Measurements from ENCODE around the gene TBC1D19. TPM values are rescaled to one million over a fixed set of nuclear protein-coding genes. Genes with fewer than 3 reads are reported as not detected.

TBC1D19 gene
- total and polyA plus RNA-seq, 3 experiments from 2014 or later: 4.4 to 6.3 (median 5.1) TPM

GRCh38 chr4:26726655-26727387 lies 142.9 kb downstream of the TBC1D19 start:
- no peak overlapping the region for H3K27ac Mint-ChIP-seq
- Histone ChIP-seq H3K4me3 (ENCODE audit: low read length) (no peak overlapping the region), H3K27ac (ENCODE audit: low read depth, low read length) (no peak overlapping the region), H3K4me1 (ENCODE audit: insufficient read depth, low read length) (peaks cover 17% of the 10 kb centered on the region), H3K9me3 (ENCODE audit: low read length) (no peaks in the 10 kb centered on the region), H3K27me3 (ENCODE audit: insufficient read depth, low read length, poor library complexity, severe bottlenecking) (no peaks in the 10 kb centered on the region), H3K36me3 (ENCODE audit: insufficient read depth, low read length) (no peaks in the 10 kb centered on the region)
- no peak for DNase-seq
- ChIA-PET POLR2A (no interaction called here), CTCF (no interaction called here)
- H3K27me3 Mint-ChIP-seq: no peaks in the 10 kb centered on the region
- H3K36me3 Mint-ChIP-seq: peaks cover 10 to 25% (median 21%) of the 10 kb centered on the region in 3 donors
- H3K9me3 Mint-ChIP-seq: no peaks in the 10 kb centered on the region
- H3K4me1 Mint-ChIP-seq: peaks cover 26 to 30% (median 29%) of the 10 kb centered on the region in 3 donors
- H3K4me3 Mint-ChIP-seq: no peak overlapping the region

- H3K27ac ChIP-seq (ENCODE audit: low read depth, low read length): no peak overlapping the region
- CTCF ChIA-PET: no interaction called here
- peaks cover 22 to 26% (median 26%) of the 10 kb centered on the region in 3 donors for H3K4me1 Mint-ChIP-seq
- no peaks in the 10 kb centered on the region for H3K27me3 Mint-ChIP-seq
- no peak for DNase-seq
- H3K4me3 Mint-ChIP-seq: no peak overlapping the region
- no peak overlapping the region for H3K27ac Mint-ChIP-seq
- H3K36me3 Mint-ChIP-seq: peaks cover 10 to 27% (median 24%) of the 10 kb centered on the region in 3 donors
- POLR2A ChIA-PET: no interaction called here
- H3K4me3 ChIP-seq (ENCODE audit: low read length): no peak overlapping the region
- no peaks in the 10 kb centered on the region for H3K36me3 ChIP-seq (ENCODE audit: insufficient read depth, low read length)
- no peaks in the 10 kb centered on the region for H3K9me3 Mint-ChIP-seq
- H3K9me3 ChIP-seq (ENCODE audit: low read length): no peaks in the 10 kb centered on the region
- peaks cover 17% of the 10 kb centered on the region for H3K4me1 ChIP-seq (ENCODE audit: insufficient read depth, low read length)
- no peaks in the 10 kb centered on the region for H3K27me3 ChIP-seq (ENCODE audit: insufficient read depth, low read length, poor library complexity, severe bottlenecking)
These were observed 144.0 kb downstream of the TBC1D19 start for GRCh38 chr4:26727844-26728243.

DNA sequence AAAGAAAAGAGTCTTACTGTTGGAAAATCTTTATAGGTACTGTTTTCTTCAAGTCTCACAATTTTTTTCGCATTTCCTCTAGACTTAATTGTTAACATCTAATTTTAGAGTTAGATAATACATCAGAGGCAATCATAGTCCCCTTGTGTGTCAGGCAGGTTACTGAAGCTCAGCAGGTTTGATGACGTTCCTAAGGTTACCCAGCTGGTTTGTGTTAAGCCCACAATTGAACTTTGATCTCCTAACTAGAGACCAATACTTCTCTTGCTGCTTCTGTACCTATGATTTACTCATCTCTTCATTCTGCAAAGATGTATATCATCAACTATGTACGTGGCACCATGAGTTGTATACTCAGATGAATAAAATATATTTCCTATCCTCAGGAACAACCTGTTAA lies 145.1 kb downstream of the TBC1D19 start:
- peaks cover 10 to 27% (median 24%) of the 10 kb centered on the region in 3 donors for H3K36me3 Mint-ChIP-seq
- H3K27me3 Mint-ChIP-seq: no peaks in the 10 kb centered on the region
- peaks cover 10 to 15% (median 14%) of the 10 kb centered on the region in 3 donors for H3K4me1 Mint-ChIP-seq
- H3K27ac ChIP-seq (ENCODE audit: low read depth, low read length): no peak overlapping the region
- no peaks in the 10 kb centered on the region for H3K9me3 ChIP-seq (ENCODE audit: low read length)
- no peak overlapping the region for H3K4me3 Mint-ChIP-seq
- ChIA-PET POLR2A (no interaction called here), CTCF (no interaction called here)
- peaks cover 9% of the 10 kb centered on the region for H3K4me1 ChIP-seq (ENCODE audit: insufficient read depth, low read length)
- no peaks in the 10 kb centered on the region for H3K9me3 Mint-ChIP-seq
- H3K27ac Mint-ChIP-seq: no peak overlapping the region
- DNase-seq: no peak
- H3K27me3 ChIP-seq (ENCODE audit: insufficient read depth, low read length, poor library complexity, severe bottlenecking): no peaks in the 10 kb centered on the region
- no peak overlapping the region for H3K4me3 ChIP-seq (ENCODE audit: low read length)
- H3K36me3 ChIP-seq (ENCODE audit: insufficient read depth, low read length): no peaks in the 10 kb centered on the region

- H3K9me3 Mint-ChIP-seq: no peaks in the 10 kb centered on the region
- H3K36me3 ChIP-seq (ENCODE audit: insufficient read depth, low read length): no peaks in the 10 kb centered on the region
- no peak for DNase-seq
- peaks cover 10 to 27% (median 24%) of the 10 kb centered on the region in 3 donors for H3K36me3 Mint-ChIP-seq
- POLR2A ChIA-PET: no interaction called here
- H3K4me3 ChIP-seq (ENCODE audit: low read length): no peak overlapping the region
- H3K27me3 ChIP-seq (ENCODE audit: insufficient read depth, low read length, poor library complexity, severe bottlenecking): no peaks in the 10 kb centered on the region
- H3K27ac Mint-ChIP-seq: no peak overlapping the region
- no peaks in the 10 kb centered on the region for H3K9me3 ChIP-seq (ENCODE audit: low read length)
- peaks cover 7 to 12% (median 12%) of the 10 kb centered on the region in 3 donors for H3K4me1 Mint-ChIP-seq
- H3K4me1 ChIP-seq (ENCODE audit: insufficient read depth, low read length): peaks cover 6% of the 10 kb centered on the region
- H3K27ac ChIP-seq (ENCODE audit: low read depth, low read length): no peak overlapping the region
- no peaks in the 10 kb centered on the region for H3K27me3 Mint-ChIP-seq
- no peak overlapping the region for H3K4me3 Mint-ChIP-seq
- CTCF ChIA-PET: no interaction called here
These were observed 145.7 kb downstream of the TBC1D19 start for GRCh38 chr4:26729547-26729946.

DNA sequence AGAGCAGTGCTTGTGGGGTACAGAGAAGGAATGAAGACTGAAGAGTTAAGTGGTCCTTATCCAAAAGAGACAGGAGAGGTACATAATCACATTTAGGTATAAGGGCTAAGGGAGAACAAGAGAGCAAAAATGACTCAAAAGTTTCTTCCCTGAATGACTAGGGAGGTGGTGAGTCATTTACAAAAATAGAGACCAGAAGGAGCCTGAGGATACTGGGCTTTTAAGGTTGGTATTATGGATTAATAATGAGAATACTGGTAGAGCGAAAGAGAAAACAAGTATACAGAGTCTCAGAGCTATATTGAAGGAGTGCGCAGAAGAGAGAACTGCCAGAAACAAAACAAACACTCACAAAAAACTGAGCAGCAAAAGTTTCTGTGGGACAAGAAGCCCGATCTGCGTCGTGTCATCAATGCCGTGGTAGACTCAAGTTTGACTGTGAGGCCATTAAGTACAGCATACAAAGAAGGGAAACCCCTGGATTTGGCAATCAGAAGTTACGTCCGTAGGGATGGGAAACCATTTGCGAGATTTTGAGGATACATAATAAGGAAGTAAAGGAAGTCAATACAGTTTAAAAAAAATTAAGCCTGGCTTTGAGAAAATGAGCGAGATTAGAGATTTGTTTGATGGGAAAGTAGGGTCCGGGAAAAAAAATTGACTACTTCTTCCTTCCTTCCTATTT lies 147.6 kb downstream of the TBC1D19 start:
- no peaks in the 10 kb centered on the region for H3K9me3 ChIP-seq (ENCODE audit: low read length)
- peaks cover 5 to 19% (median 12%) of the 10 kb centered on the region in 3 donors for H3K36me3 Mint-ChIP-seq
- H3K4me1 Mint-ChIP-seq: no peaks in the 10 kb centered on the region
- no peaks in the 10 kb centered on the region for H3K36me3 ChIP-seq (ENCODE audit: insufficient read depth, low read length)
- H3K4me1 ChIP-seq (ENCODE audit: insufficient read depth, low read length): no peaks in the 10 kb centered on the region
- no peak overlapping the region for H3K4me3 Mint-ChIP-seq
- H3K4me3 ChIP-seq (ENCODE audit: low read length): no peak overlapping the region
- ChIA-PET CTCF (no interaction called here), POLR2A (no interaction called here)
- DNase-seq: no peak
- no peaks in the 10 kb centered on the region for H3K27me3 ChIP-seq (ENCODE audit: insufficient read depth, low read length, poor library complexity, severe bottlenecking)
- no peak overlapping the region for H3K27ac ChIP-seq (ENCODE audit: low read depth, low read length)
- H3K27me3 Mint-ChIP-seq: no peaks in the 10 kb centered on the region
- peak overlapping the region in 1 of 8 donors; percentile 25 for H3K27ac Mint-ChIP-seq
- no peaks in the 10 kb centered on the region for H3K9me3 Mint-ChIP-seq

DNA sequence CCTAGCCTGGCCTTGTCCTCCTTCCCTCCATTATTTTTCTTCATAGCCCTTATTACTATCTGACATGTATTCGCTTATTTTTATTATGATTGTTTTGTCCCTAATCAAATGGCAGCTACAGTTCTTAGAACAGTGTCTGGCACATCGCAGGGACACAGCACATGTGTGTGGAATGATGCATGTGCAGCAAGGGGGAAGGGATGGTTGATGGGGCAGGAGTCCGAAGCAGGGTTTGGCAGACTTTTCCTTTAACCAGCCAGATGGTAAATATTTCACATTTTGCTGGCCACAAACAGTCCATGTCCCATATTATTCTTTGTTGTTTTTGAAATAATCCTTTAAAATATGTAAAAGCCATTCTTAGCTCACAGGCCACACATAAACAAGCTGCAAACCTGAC lies 148.5 kb downstream of the TBC1D19 start:
- Mint-ChIP-seq H3K36me3 (peaks cover 5 to 19% (median 11%) of the 10 kb centered on the region in 3 donors), H3K27ac (peak overlapping the region in 1 of 8 donors; percentile 28), H3K4me3 (no peak overlapping the region), H3K9me3 (no peaks in the 10 kb centered on the region), H3K27me3 (no peaks in the 10 kb centered on the region), H3K4me1 (no peaks in the 10 kb centered on the region)
- Histone ChIP-seq H3K27me3 (ENCODE audit: insufficient read depth, low read length, poor library complexity, severe bottlenecking) (no peaks in the 10 kb centered on the region), H3K36me3 (ENCODE audit: insufficient read depth, low read length) (no peaks in the 10 kb centered on the region), H3K4me1 (ENCODE audit: insufficient read depth, low read length) (no peaks in the 10 kb centered on the region), H3K27ac (ENCODE audit: low read depth, low read length) (no peak overlapping the region), H3K4me3 (ENCODE audit: low read length) (no peak overlapping the region), H3K9me3 (ENCODE audit: low read length) (no peaks in the 10 kb centered on the region)
- ChIA-PET POLR2A (no interaction called here), CTCF (no interaction called here)
- no peak for DNase-seq

- ChIA-PET POLR2A (no interaction called here), CTCF (no interaction called here)
- H3K36me3 Mint-ChIP-seq: peaks cover under 1 to 7% (median 3%) of the 10 kb centered on the region in 3 donors
- no peaks in the 10 kb centered on the region for H3K36me3 ChIP-seq (ENCODE audit: insufficient read depth, low read length)
- no peaks in the 10 kb centered on the region for H3K4me1 ChIP-seq (ENCODE audit: insufficient read depth, low read length)
- no peak overlapping the region for H3K27ac Mint-ChIP-seq
- DNase-seq: no peak
- H3K27me3 Mint-ChIP-seq: no peaks in the 10 kb centered on the region
- no peaks in the 10 kb centered on the region for H3K9me3 Mint-ChIP-seq
- no peaks in the 10 kb centered on the region for H3K9me3 ChIP-seq (ENCODE audit: low read length)
- no peak overlapping the region for H3K4me3 Mint-ChIP-seq
- no peak overlapping the region for H3K4me3 ChIP-seq (ENCODE audit: low read length)
- H3K4me1 Mint-ChIP-seq: no peaks in the 10 kb centered on the region
- no peak overlapping the region for H3K27ac ChIP-seq (ENCODE audit: low read depth, low read length)
- no peaks in the 10 kb centered on the region for H3K27me3 ChIP-seq (ENCODE audit: insufficient read depth, low read length, poor library complexity, severe bottlenecking)
These were observed 152.7 kb downstream of the TBC1D19 start for GRCh38 chr4:26736621-26737020.

GRCh38 chr4:26737385-26737784 lies 153.5 kb downstream of the TBC1D19 start:
- Mint-ChIP-seq H3K27me3 (no peaks in the 10 kb centered on the region), H3K4me1 (no peaks in the 10 kb centered on the region), H3K9me3 (no peaks in the 10 kb centered on the region), H3K36me3 (peaks cover 6 to 8% (median 7%) of the 10 kb centered on the region in 3 donors), H3K4me3 (no peak overlapping the region), H3K27ac (no peak overlapping the region)
- Histone ChIP-seq H3K4me1 (ENCODE audit: insufficient read depth, low read length) (no peaks in the 10 kb centered on the region), H3K27ac (ENCODE audit: low read depth, low read length) (no peak overlapping the region), H3K36me3 (ENCODE audit: insufficient read depth, low read length) (no peaks in the 10 kb centered on the region), H3K4me3 (ENCODE audit: low read length) (no peak overlapping the region), H3K9me3 (ENCODE audit: low read length) (no peaks in the 10 kb centered on the region), H3K27me3 (ENCODE audit: insufficient read depth, low read length, poor library complexity, severe bottlenecking) (no peaks in the 10 kb centered on the region)
- no peak for DNase-seq
- ChIA-PET CTCF (no interaction called here), POLR2A (no interaction called here)
